Activated CD4-positive, CD25-positive, alpha-beta regulatory T cell treated with anti-CD3 and anti-CD28 coated beads, Interleukin-2, amount 50 U/mL, for 72 hours (primary cell): Measurements from ENCODE around the gene CSAD.
"Not testable (repeated sequence)": the region's sequence is repeated elsewhere in the genome, so short reads cannot be mapped to it uniquely, and the experiment has no call there.

Source experiments
- DNase-seq: peaks from one replicate; pipeline ENCODE4 v3.0.0; 2021

Gene CSAD

GRCh38 chr12:53218551-53219291 is 38.0 kb upstream of the CSAD start:
- no peak for DNase-seq

GRCh38 chr12:53217931-53218307 is 37.2 kb upstream of the CSAD start:
- DNase-seq: no peak

GRCh38 chr12:53217051-53217930 is 36.6 kb upstream of the CSAD start:
- peak; percentile 54 for DNase-seq

GRCh38 chr12:53215497-53215896 is 34.8 kb upstream of the CSAD start:
- DNase-seq: no peak

GRCh38 chr12:53214687-53215455 is 34.1 kb upstream of the CSAD start:
- no peak for DNase-seq

GRCh38 chr12:53214221-53214620 is 33.5 kb upstream of the CSAD start:
- DNase-seq: no peak

- DNase-seq: peak; percentile 89
These were observed 32.6 kb upstream of the CSAD start for GRCh38 chr12:53213348-53213747.

GRCh38 chr12:53212931-53213330 is 32.2 kb upstream of the CSAD start:
- no peak for DNase-seq

GRCh38 chr12:53211476-53212381 is 31.0 kb upstream of the CSAD start:
- DNase-seq: no peak

GRCh38 chr12:53210843-53211242 is 30.1 kb upstream of the CSAD start:
- DNase-seq: no peak

GRCh38 chr12:53208877-53209463 is 28.2 kb upstream of the CSAD start:
- DNase-seq: no peak

GRCh38 chr12:53208435-53208834 is 27.7 kb upstream of the CSAD start:
- DNase-seq: no peak

GRCh38 chr12:53207042-53207441 is 26.3 kb upstream of the CSAD start, which contains the start of gene ITGB7:
Gene ITGB7 (minus strand): TSS chr12:53207251. CDS start chr12:53200443, 6,808 bp downstream.
- DNase-seq: no peak

- peak; percentile 72 for DNase-seq
These were observed 25.2 kb upstream of the CSAD start for GRCh38 chr12:53205747-53206419.

- DNase-seq: no peak
These were observed 23.6 kb upstream of the CSAD start for GRCh38 chr12:53204351-53204750.

- DNase-seq: not testable (repeated sequence)
These were observed 21.6 kb upstream of the CSAD start for GRCh38 chr12:53202316-53202715.

GRCh38 chr12:53201639-53202038 is 20.9 kb upstream of the CSAD start:
- DNase-seq: no peak

- no peak for DNase-seq
These were observed 20.4 kb upstream of the CSAD start for GRCh38 chr12:53201177-53201541.

- no peak for DNase-seq
These were observed 19.9 kb upstream of the CSAD start for GRCh38 chr12:53200458-53201176.

- DNase-seq: no peak
These were observed 19.4 kb upstream of the CSAD start for GRCh38 chr12:53200107-53200457.

GRCh38 chr12:53199700-53200099 is 19.0 kb upstream of the CSAD start:
- DNase-seq: no peak
